Effector memory CD8-positive, alpha-beta T cell (primary cell): ENCODE data around the gene SPIN1.

Experiments used
- ATAC-seq: fragments of 150-1000 bp; cut with Tn5 transposase; replicated peaks from 2 replicates; pipeline ENCODE4 v1.10.0; 2021; ENCODE audit warnings: mild to moderate bottlenecking, moderate library complexity
- DNase-seq, 3 experiments: peaks; one replicate each; pipeline ENCODE4 v3.0.0; 2021
- H3K27ac Mint-ChIP-seq, 2 donors: one replicate each; pipeline ENCODE4 v1.8.0; 2022; ENCODE audit warnings: mild to moderate bottlenecking in 2 of 2, mixed read lengths in 2 of 2, moderate library complexity in 2 of 2
- H3K27me3 Mint-ChIP-seq, 2 donors: one replicate each; pipeline ENCODE4 v1.8.0; 2022; ENCODE audit warnings: mixed read lengths in 2 of 2
- H3K36me3 Mint-ChIP-seq: one replicate; pipeline ENCODE4 v1.8.0; 2022; ENCODE audit warnings: mild to moderate bottlenecking, moderate library complexity, mixed read lengths; ENCODE audit not compliant: insufficient read depth
- H3K4me1 Mint-ChIP-seq, 2 donors: one replicate each; pipeline ENCODE4 v1.8.0; 2022; ENCODE audit warnings: low read depth in 2 of 2, mixed read lengths in 2 of 2
- H3K4me3 Mint-ChIP-seq, 2 donors: one replicate each; pipeline ENCODE4 v1.8.0; 2022; ENCODE audit warnings: mild to moderate bottlenecking in 2 of 2, mixed read lengths in 2 of 2, moderate library complexity in 2 of 2
- H3K9me3 Mint-ChIP-seq, 2 donors: one replicate each; pipeline ENCODE4 v1.8.0; 2022; ENCODE audit warnings: mixed read lengths in 2 of 2

The SPIN1 gene

DNA sequence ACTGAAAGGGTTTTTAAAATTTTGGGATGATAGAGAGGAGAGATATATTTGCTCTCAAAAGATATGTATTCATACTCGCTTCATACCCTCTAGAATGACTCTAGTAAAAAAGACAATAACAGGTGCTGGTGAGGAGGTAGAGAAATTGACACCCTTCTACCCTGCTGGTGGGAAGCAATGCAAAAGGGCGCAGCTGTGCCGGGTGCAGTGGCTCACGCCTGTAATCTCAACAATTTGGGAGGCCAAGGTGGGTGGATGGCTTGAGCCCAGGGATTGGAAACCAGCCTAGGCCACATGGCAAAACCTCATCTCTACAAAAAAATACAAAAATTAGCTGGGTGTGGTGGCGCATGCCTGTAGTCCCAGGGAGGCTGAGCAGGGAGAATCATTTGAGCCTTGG, 112.8 kb downstream of the SPIN1 start:
- no peak overlapping the region for H3K4me3 Mint-ChIP-seq
- no peak overlapping the region for H3K27ac Mint-ChIP-seq
- H3K4me1 Mint-ChIP-seq, result no peaks in the 10 kb centered on the region
- no peaks in the 10 kb centered on the region for H3K36me3 Mint-ChIP-seq
- H3K9me3 Mint-ChIP-seq, result peaks cover 0 to 2% of the 10 kb centered on the region in 2 donors
- peaks cover 8 to 16% of the 10 kb centered on the region in 2 donors for H3K27me3 Mint-ChIP-seq
- DNase-seq (no peak), ATAC-seq (no peak)

DNA sequence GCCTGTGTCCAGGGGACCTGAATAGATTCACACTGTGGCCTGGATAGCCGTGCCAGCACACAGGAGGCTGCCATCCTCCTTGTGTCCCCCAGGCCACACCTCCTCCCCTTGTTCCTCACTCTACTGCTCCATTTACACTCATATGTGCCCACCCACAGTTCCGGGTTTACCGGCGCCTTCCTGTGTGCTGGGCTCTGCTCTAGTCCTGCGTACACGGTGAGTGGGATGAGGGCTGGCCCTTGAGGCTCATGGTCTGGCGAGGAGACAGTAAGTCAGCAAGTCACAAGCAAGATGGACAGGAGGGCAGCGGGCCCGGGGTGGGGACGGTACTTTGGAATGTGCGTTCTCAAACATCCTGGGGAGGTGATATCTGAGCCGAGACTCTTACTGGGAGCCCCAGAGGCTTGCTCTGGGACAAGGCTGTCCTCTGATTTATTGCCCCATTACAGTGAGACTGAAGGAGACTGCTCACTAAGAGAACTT, 114.3 kb downstream of the SPIN1 start:
- Mint-ChIP-seq H3K9me3 (peaks cover 0 to 2% of the 10 kb centered on the region in 2 donors), H3K4me1 (no peaks in the 10 kb centered on the region), H3K27me3 (peaks cover 9 to 16% of the 10 kb centered on the region in 2 donors), H3K36me3 (no peaks in the 10 kb centered on the region), H3K4me3 (no peak overlapping the region), H3K27ac (no peak overlapping the region)
- DNase-seq (no peak), ATAC-seq (no peak)

DNA sequence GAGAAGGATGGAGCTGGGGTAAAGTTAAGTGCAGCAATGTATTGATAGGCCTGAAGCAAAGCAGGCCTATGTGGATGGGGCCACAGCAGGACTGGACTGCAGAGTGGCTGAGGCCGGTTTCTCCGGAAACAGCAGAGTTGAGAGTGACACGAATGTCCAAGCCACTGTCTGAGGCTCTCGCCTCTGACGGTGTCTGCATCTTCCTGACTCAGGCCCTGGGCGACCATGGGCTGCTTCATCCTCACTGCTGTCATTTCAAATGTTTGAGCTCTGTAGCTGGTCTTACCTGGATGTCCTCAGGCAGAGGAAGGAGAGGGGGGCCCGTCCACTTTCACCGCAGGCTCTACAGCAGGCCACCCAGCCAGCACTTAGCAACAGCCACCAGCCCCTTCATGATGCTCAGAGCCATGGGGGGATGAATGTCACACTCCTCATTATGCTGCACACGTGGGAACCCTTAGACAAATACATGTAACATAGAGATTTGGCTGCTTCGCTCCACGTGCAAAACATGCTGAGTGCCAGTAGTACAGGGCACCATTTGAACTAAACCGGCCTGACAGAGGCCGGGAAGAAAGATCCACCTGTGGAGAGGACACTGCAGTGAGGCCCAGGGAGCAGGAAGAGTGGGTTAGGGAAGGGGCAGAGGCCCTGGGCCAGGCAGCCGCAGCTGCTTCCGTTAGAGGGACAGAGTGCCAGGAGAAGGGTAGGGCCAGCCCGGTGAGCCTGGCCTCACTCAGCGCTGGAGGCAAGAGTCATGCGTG, 115.0 kb downstream of the SPIN1 start:
- Mint-ChIP-seq H3K27me3 (peaks cover 9 to 16% of the 10 kb centered on the region in 2 donors), H3K4me1 (no peaks in the 10 kb centered on the region), H3K27ac (no peak overlapping the region), H3K9me3 (peaks cover 0 to 2% of the 10 kb centered on the region in 2 donors), H3K36me3 (no peaks in the 10 kb centered on the region), H3K4me3 (no peak overlapping the region)
- DNase-seq (no peak), ATAC-seq (no peak)

DNA sequence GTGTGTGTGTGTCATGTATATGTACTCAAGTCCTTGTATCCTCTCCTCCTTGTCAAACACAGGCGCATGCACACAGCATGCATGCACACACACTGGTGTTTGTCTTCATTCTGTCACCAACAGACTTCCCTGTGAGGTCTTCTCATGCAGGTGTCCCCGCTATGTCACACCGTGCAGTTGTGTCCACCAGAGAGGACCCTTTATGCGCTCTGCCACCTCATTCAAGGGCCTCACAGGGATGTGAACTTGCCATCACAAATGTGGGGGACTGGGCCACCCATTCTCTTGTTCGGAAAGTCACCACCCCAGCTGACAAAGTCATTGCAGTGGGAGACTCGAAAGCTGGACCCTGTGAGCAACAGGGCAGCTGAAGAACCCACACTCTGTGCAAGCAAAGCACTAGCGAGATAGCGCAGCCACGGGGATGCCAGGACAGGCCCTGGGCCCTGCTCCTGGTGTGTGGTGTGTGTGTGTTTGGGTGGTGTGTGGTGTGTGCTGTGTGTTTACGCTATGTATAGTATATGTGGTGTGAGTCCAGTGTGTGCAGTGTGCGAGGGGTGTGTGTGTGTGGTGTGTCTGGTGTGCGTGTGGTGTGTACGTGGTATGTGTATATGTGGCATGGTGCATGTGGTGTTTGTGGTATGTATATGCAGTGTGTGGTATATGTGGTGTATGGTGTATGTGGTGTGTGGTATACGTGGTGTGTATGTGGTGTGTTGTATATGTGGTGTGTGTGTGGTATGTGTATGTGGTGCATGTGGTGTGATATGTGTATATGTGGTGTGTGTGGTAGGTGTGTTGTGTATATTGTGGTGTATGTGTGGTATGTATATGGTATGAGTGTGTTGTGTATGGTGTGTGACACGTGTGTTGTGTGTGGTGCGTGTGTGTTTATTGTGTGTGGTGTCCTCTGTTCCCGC, 115.9 kb downstream of the SPIN1 start:
- DNase-seq, result no peak
- no peak for ATAC-seq
- no peaks in the 10 kb centered on the region for H3K36me3 Mint-ChIP-seq
- peaks cover 9 to 16% of the 10 kb centered on the region in 2 donors for H3K27me3 Mint-ChIP-seq
- H3K4me1 Mint-ChIP-seq, result no peaks in the 10 kb centered on the region
- peaks cover 0 to 2% of the 10 kb centered on the region in 2 donors for H3K9me3 Mint-ChIP-seq
- H3K4me3 Mint-ChIP-seq, result no peak overlapping the region
- no peak overlapping the region for H3K27ac Mint-ChIP-seq

DNA sequence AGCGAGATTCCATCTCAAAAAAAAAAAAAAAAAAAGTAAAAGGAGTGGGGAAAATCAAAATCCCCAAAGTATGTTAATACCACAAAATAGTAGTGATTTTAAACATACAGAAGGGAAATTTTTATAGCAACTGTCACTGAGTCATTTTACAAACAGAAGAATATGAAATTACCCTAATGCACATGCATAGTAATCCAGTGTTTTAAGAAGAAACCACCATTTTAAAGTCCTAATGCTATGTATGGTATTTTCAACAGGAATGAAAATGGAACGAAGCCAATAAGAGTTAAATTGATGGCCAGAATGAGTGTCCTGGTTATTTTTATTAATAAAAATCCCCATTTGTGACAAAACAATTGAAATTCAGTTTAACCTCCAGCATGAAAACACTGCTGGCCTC, 120.1 kb downstream of the SPIN1 start:
- ATAC-seq, result no peak
- Mint-ChIP-seq H3K4me1 (no peaks in the 10 kb centered on the region), H3K27ac (no peak overlapping the region), H3K36me3 (no peaks in the 10 kb centered on the region), H3K9me3 (peaks cover 0 to 2% of the 10 kb centered on the region in 2 donors), H3K27me3 (peaks cover 9 to 11% of the 10 kb centered on the region in 2 donors), H3K4me3 (no peak overlapping the region)
- DNase-seq, result no peak

DNA sequence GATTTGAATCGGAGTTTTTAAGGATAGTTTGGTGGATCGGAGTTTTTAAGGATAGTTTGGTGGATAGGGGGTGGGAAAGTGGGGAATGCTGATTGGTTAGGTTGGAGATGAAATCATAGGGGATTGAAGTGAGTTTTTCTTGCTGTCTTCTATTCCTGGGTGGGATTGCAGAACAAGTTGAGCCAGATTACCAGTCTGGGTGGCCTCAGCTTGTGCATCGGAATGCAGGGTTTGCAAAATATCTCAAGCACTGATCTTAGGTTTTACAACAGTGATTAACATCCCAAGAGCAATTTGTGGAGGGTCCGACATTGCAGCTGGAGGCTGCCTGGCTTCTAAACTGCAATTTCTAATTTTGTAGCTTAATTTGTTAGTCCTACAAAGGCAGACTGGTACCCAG, 123.7 kb downstream of the SPIN1 start:
- DNase-seq, result no peak
- H3K27me3 Mint-ChIP-seq, result no peaks in the 10 kb centered on the region
- H3K36me3 Mint-ChIP-seq, result no peaks in the 10 kb centered on the region
- no peak for ATAC-seq
- H3K27ac Mint-ChIP-seq, result no peak overlapping the region
- no peaks in the 10 kb centered on the region for H3K4me1 Mint-ChIP-seq
- H3K4me3 Mint-ChIP-seq, result no peak overlapping the region
- H3K9me3 Mint-ChIP-seq, result peaks cover 0 to 3% of the 10 kb centered on the region in 2 donors

DNA sequence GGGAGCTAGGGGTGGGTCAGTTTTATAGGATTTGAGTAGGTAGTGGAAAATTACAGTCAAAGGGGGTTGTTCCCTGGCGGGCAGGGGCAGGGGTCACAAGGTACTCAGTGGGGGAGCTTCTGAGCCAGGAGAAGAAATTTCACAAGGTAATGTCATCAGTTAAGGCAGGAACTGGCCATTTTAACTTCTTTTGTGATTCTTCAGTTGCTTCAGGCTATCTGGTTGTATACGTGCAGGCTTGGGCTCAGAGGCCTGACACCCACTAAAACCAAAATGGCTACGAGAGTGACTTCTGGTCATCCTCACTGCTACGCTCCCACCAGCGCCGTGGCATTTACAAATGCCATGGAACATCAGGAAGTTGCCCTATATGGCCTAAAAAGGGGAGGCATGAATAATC, 126.0 kb downstream of the SPIN1 start:
- H3K4me3 Mint-ChIP-seq, result no peak overlapping the region
- ATAC-seq (no peak), DNase-seq (no peak)
- H3K27ac Mint-ChIP-seq, result no peak overlapping the region
- H3K27me3 Mint-ChIP-seq, result peaks cover 0 to 8% of the 10 kb centered on the region in 2 donors
- H3K4me1 Mint-ChIP-seq, result no peaks in the 10 kb centered on the region
- no peaks in the 10 kb centered on the region for H3K36me3 Mint-ChIP-seq
- H3K9me3 Mint-ChIP-seq, result peaks cover 0 to 3% of the 10 kb centered on the region in 2 donors

DNA sequence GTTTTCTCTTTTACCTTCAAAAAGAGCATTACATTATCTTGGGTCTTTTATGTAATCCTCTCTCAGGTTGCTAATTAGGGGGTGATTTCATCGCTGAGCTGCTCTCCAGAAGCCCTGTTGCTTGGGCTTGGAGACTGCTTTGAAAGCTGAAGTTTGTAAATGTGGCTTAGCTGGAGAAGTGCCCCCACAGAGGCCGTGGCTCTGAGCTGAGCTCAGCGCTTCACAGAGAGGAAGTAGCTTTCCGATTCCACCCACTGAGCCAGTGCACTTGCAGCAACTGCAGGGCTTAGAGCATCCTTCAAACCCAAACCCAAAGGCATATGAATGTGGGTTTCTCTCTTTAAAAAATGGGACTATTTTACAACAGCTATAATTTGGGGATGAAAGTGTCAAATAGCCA, 133.1 kb downstream of the SPIN1 start:
- H3K4me3 Mint-ChIP-seq, result no peak overlapping the region
- H3K27me3 Mint-ChIP-seq, result peaks cover 36 to 66% of the 10 kb centered on the region in 2 donors
- H3K36me3 Mint-ChIP-seq, result no peaks in the 10 kb centered on the region
- DNase-seq (no peak), ATAC-seq (no peak)
- H3K4me1 Mint-ChIP-seq, result no peaks in the 10 kb centered on the region
- H3K9me3 Mint-ChIP-seq, result no peaks in the 10 kb centered on the region
- H3K27ac Mint-ChIP-seq, result no peak overlapping the region

DNA sequence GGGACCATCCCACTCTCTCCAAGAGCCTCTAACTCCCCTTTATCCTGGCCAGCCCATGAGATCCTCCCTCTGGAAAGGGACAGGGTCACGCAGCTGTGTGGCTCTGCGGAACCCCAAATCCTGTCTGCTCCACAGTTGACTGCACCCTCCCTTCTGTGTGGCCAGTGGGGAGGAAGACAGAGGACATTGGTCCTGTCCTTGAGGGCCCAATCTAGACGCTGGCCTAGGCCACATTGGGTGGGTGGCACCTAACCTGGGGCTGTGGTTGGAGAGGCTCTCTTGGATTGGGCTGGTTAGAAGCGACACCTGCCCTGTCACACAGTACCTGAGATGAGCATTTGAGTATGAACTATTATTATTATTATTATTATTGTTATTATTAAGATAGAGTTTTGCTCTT, 134.1 kb downstream of the SPIN1 start:
- Mint-ChIP-seq H3K27me3 (peaks cover 40 to 72% of the 10 kb centered on the region in 2 donors), H3K4me1 (no peaks in the 10 kb centered on the region), H3K27ac (no peak overlapping the region), H3K9me3 (no peaks in the 10 kb centered on the region), H3K36me3 (no peaks in the 10 kb centered on the region), H3K4me3 (no peak overlapping the region)
- ATAC-seq (no peak), DNase-seq (no peak)

DNA sequence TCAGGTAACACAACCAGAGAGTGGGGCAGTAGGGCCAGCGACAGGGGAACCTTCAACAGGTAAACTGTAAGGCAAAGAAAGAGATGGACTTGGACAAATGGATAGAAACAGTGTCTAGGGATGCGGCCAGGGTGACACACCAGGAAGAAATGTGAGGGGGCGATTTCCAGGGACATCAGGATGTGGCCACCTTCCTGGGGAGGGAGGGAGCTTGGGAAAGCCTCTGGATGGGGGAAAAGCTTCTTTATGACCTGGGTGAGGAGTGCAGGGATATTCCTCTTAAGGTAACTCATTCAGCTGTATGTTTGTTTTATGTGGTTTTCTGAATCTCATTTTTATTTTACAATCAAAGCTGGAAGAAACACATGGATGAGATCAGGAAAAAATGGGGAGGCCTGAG, 134.8 kb downstream of the SPIN1 start:
- Mint-ChIP-seq H3K9me3 (no peaks in the 10 kb centered on the region), H3K36me3 (no peaks in the 10 kb centered on the region), H3K4me3 (no peak overlapping the region), H3K27me3 (peaks cover 40 to 72% of the 10 kb centered on the region in 2 donors), H3K4me1 (no peaks in the 10 kb centered on the region), H3K27ac (no peak overlapping the region)
- DNase-seq, result no peak
- ATAC-seq, result no peak

DNA sequence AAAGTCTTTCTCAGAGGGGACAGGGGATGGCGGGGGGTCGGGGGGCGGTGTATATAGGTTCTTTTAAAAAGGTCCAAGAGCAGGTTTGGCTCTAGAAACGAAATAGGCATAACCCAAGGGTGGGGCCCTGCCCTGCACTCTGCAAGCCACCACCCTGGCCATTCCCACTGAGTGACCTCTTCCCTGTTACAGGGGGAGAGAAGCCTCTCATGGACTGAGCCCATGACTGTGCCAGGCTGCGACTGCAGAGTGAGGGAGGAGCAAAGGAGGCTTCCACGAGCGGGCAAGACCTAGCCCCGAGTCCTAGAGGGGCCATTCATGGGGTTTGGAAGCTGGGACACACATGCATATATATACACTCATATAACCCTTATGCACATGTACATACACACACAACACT, 136.7 kb downstream of the SPIN1 start:
- Mint-ChIP-seq H3K27me3 (peaks cover 43 to 74% of the 10 kb centered on the region in 2 donors), H3K4me1 (no peaks in the 10 kb centered on the region), H3K9me3 (no peaks in the 10 kb centered on the region), H3K36me3 (no peaks in the 10 kb centered on the region), H3K27ac (no peak overlapping the region), H3K4me3 (no peak overlapping the region)
- ATAC-seq (no peak), DNase-seq (no peak)

DNA sequence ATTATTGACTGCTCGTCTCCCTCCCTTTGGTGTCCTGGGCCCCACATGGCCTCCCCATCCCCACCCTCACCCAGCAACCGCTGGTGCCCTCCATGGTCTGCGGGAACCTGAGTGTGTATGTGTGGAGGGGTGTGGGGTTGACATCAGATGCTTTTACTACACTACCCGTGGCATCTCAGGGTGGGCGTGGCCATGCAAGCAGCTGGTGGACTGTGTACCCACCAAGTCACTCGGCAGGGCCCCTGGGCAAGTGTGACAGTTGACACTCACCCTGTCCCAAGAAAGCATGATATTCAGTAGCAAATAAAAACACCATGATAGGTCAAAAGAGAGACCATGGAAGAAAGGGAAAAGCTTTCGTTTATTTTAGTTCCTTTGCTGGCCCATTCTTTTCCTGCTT, 139.4 kb downstream of the SPIN1 start:
- no peak overlapping the region for H3K27ac Mint-ChIP-seq
- no peaks in the 10 kb centered on the region for H3K36me3 Mint-ChIP-seq
- no peaks in the 10 kb centered on the region for H3K9me3 Mint-ChIP-seq
- H3K27me3 Mint-ChIP-seq, result peaks cover 36 to 72% of the 10 kb centered on the region in 2 donors
- H3K4me3 Mint-ChIP-seq, result no peak overlapping the region
- ATAC-seq (no peak), DNase-seq (no peak)
- no peaks in the 10 kb centered on the region for H3K4me1 Mint-ChIP-seq
